22Rv1 (cell line): Measurements from ENCODE around the gene TCF4.

Experiments
- CTCF ChIP-seq: fragments of 450-650 bp; IDR thresholded peaks from 2 replicates; pipeline ENCODE4 v1.5.1; 2017; ENCODE audit warnings: mild to moderate bottlenecking
- ZFX ChIP-seq: fragments of 450-650 bp; IDR thresholded peaks from 2 replicates; pipeline ENCODE4 v1.6.1; 2017; ENCODE audit warnings: antibody characterized with exemption, borderline replicate concordance

GRCh38 chr18:55301824-55302166, 286.2 kb downstream of the TCF4 start:
- no peak for TF ChIP-seq CTCF
- no peak for TF ChIP-seq ZFX
